HG03066 (cell line): ENCODE measurements around the gene FAM170B.

Experiments used
- ATAC-seq: cut with Tn5 transposase; IDR thresholded peaks from one replicate; pipeline ENCODE4 v1.9.1; 2021; ENCODE audit warnings: low read depth; ENCODE audit not compliant: unreplicated experiment

Gene FAM170B

DNA sequence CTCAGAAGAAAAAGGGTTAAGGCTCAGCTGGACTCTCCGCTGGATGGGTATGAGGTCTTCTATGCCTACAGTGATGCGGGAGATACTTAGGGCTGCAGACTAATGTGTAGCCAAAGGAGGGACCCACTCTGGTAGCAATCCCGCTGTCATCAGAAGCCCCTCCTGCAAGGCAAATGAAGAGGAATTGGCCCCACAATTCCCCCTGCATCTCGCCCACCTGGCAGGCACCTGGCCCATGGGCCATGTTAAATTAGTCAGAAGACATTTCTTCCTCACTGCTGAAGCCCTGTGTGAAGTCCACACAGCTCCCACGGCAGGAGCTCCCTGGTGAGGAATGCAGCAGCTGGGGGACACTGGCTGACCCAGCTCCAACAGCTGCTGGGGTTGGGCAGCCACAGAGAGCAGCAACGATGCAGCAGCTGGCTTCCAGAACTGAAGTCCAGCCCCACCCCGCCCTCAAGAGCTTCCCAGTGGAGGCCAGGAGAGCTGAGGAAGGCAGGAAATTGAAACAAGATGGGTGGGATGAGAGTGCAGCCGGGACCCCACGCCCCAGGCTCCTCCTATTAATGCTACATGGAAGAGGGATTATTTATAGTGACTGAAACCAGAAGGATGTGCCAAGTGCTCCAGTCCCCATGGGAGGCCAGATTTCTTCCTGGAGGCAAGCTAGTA is 24.0 kb downstream of the FAM170B start:
- no peak for ATAC-seq

- ATAC-seq, result no peak
Measured at GRCh38 chr10:49108656-49109055, 25.2 kb downstream of the FAM170B start.

- no peak for ATAC-seq
Measured at GRCh38 chr10:49107887-49108267, 25.9 kb downstream of the FAM170B start.

DNA sequence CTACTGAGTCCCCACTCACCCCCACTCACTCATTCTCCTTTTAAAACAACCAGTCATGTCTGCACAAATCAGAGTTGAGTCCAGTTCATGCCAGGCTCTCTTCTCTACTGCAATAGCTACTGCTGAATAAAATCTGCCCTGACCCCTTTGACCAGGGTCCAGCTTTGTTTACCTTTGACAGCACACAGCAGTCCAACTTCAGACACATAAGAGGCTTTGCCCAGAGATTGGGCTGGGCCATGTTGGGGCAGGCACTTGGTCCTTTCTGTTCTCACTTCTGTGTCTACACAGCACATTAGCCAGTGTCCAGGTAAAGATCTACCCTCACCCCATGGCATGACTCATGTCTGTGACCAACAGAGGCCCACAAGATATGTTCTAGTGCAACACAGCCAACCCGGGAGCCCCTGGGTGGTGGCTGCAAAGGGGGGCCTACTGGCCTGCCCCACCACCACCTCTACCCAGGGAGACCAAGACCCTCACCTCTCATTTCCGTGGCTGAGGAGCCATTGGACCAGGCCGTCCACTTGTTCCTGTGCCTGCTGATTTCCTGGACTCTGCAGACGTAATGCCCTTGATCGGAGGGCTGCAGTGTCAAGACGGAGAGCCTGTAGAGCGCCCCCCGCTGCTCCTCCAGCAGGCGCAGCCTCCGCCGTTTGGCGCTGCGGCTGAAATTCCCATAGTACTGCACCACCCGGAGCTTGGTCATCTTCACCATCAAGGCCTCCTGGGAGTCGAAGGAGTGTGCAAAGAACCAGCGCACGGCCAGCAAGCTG is 26.5 kb downstream of the FAM170B start:
- ATAC-seq, result no peak

GRCh38 chr10:49106451-49106850 is 27.4 kb downstream of the FAM170B start:
- ATAC-seq, result no peak

- ATAC-seq, result no peak
Measured at GRCh38 chr10:49105076-49105475, 28.7 kb downstream of the FAM170B start.

GRCh38 chr10:49104323-49104722 is 29.5 kb downstream of the FAM170B start:
- no peak for ATAC-seq

- ATAC-seq, result no peak
Measured at GRCh38 chr10:49103761-49104160, 30.1 kb downstream of the FAM170B start.

DNA sequence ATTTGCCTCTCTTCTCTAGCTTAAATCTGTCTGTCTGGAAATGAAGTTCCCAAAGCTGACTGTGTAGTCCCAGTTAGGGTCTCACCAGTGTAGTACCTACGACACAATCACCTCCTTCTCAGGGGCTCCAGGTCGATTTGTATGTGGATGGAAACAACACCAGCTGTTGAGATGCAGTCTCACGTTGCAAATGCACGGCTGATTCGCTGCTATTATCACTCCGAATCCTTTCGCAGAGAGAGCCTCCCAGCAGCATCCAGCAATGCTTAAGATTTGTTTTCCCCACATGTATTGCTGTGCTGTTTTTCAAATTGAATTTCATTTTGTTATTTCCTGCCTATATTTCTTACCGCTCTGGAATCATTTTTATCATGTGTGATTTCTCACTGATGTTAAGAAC is 34.8 kb downstream of the FAM170B start:
- no peak for ATAC-seq

- no peak for ATAC-seq
Measured at GRCh38 chr10:49096890-49097445, 36.9 kb downstream of the FAM170B start.

GRCh38 chr10:49094646-49095045 is 39.2 kb downstream of the FAM170B start:
- ATAC-seq, result no peak

DNA sequence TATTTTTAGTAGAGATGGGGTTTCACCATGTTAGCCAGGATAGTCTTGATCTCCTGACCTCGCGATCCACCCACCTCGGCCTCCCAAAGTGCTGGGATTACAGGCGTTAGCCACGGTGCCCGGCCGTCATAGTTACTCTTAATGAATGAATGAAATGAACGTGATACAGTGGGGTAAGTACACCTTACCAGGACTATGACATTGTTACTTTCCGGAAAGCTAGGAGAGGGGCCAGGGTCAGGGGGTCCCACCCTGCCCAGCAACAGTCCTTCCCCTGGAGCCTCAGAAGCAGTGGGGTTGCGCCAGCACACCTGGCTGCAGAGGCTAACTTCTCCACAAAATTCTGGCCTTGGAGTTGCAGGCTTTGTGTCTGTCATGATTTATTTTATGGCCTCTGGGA is 39.9 kb downstream of the FAM170B start:
- no peak for ATAC-seq

DNA sequence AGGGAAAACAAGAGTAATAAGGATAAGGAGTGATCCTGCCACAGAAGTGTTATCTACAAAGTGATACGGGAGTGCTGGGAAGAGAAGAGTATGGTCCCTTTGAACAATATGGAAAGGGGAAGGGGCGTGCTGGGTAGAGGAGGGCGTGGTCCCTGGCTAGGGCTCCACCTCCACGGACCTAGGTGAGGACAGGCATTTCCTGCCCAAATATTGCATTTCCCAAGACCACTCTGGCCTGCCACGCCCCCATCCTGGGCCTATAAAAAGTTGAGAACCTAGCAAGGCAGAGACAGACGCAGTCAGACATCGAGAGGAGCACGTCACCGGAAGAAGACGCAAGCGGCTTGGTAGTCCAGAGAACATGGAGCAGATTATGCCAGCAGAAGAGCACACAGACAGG is 41.3 kb downstream of the FAM170B start:
- no peak for ATAC-seq

- ATAC-seq, result no peak
Measured at GRCh38 chr10:49091450-49092210, 42.2 kb downstream of the FAM170B start.

DNA sequence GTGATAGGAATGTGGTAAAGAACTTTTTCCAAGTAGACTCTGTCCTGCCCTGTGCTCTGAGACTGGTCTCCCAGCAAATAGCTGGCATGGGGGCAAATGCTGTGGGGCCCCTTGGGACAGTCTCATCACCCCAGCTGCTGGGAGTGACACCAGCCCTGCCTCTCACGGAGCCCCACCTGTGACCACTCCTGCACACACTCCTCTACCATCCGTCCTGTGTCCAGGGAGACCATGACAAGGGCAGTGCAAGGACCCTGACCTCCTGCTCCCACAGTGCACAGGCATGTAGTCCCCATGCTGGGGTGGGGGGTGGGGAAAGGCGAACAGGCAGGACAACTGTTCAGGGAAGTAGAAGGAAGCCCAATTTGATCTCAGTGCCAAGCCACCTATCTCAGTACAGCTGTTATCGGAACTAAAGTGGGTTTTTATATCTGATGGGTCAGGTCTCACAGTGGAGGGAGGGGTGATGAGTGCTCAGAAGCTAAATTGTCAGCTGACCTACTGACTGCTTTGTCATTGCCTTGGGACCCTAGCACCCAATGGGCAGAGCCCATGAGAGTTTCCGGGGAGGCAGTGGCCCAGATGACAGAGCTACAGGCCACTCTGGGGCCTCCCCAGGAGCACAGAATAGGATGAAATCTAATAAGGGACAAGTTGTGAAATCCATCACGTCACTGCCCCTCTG is 43.0 kb downstream of the FAM170B start:
- no peak for ATAC-seq

GRCh38 chr10:49090189-49090575 is 43.6 kb downstream of the FAM170B start:
- no peak for ATAC-seq

- ATAC-seq, result no peak
Measured at GRCh38 chr10:49089557-49090188, 44.1 kb downstream of the FAM170B start.

GRCh38 chr10:49089152-49089551 is 44.7 kb downstream of the FAM170B start:
- no peak for ATAC-seq

- ATAC-seq, result no peak
Measured at GRCh38 chr10:49086889-49087288, 46.9 kb downstream of the FAM170B start.

GRCh38 chr10:49083261-49083660 is 50.6 kb downstream of the FAM170B start:
- ATAC-seq, result no peak
